ENCODE measurements around the gene RPA1. TPM values are rescaled to one million over a fixed set of nuclear protein-coding genes. Genes with fewer than 3 reads are reported as not detected.

The RPA1 gene
- total RNA-seq, 4 donors from 2014 or later: 15.9 to 108 (median 41.5) TPM

DNA sequence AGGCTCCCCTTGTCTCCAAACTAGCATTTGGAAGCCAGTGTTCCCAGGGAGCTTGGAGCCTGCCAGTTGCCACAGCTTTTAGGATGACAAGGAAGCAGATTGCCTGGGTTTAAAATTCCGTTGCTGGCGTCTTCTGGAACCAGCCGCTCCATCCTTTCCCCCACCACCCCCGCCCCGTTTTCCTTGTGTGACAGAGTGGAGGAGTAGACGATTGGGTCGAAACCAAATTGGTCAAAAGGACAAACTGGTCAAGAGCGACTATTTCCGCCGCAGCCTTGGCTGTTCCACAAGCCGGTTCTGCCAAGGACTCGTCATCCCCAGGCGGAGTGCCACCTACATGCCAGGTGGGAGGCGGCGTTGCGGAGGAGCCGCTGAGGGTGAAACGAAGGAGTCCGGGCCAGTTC is 91.1 kb downstream of the RPA1 start:
- DNase-seq: no peak
- H3K4me1 ChIP-seq: no peaks in the 10 kb centered on the region
- H3K27ac ChIP-seq: no peak overlapping the region
- H3K36me3 ChIP-seq: no peaks in the 10 kb centered on the region
- no peaks in the 10 kb centered on the region for H3K9me3 ChIP-seq
- no peak overlapping the region for H3K4me3 ChIP-seq
- H3K27me3 ChIP-seq: no peaks in the 10 kb centered on the region
- intact Hi-C loops (cut with DNase I; ENCODE audit: low total_unique reads): no loop called here
- no peak for TF ChIP-seq POLR2A (IDR thresholded peaks at IDR 0.05)
- TF ChIP-seq, protein P1, sequence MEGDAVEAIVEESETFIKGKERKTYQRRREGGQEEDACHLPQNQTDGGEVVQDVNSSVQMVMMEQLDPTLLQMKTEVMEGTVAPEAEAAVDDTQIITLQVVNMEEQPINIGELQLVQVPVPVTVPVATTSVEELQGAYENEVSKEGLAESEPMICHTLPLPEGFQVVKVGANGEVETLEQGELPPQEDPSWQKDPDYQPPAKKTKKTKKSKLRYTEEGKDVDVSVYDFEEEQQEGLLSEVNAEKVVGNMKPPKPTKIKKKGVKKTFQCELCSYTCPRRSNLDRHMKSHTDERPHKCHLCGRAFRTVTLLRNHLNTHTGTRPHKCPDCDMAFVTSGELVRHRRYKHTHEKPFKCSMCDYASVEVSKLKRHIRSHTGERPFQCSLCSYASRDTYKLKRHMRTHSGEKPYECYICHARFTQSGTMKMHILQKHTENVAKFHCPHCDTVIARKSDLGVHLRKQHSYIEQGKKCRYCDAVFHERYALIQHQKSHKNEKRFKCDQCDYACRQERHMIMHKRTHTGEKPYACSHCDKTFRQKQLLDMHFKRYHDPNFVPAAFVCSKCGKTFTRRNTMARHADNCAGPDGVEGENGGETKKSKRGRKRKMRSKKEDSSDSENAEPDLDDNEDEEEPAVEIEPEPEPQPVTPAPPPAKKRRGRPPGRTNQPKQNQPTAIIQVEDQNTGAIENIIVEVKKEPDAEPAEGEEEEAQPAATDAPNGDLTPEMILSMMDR (IDR thresholded peaks at IDR 0.05): no peak

GRCh38 chr17:1928976-1929375 is 99.2 kb downstream of the RPA1 start:
- intact Hi-C loops (cut with DNase I; ENCODE audit: low total_unique reads): no loop called here
- H3K4me3 ChIP-seq: no peak overlapping the region
- H3K4me1 ChIP-seq: no peaks in the 10 kb centered on the region
- no peaks in the 10 kb centered on the region for H3K27me3 ChIP-seq
- H3K9me3 ChIP-seq: no peaks in the 10 kb centered on the region
- H3K27ac ChIP-seq: no peak overlapping the region
- TF ChIP-seq, protein P1 (IDR thresholded peaks at IDR 0.05): no peak
- no peak for TF ChIP-seq POLR2A (IDR thresholded peaks at IDR 0.05)
- DNase-seq: no peak
- H3K36me3 ChIP-seq: no peaks in the 10 kb centered on the region

GRCh38 chr17:1930337-1930645 is 100.5 kb downstream of the RPA1 start:
- no peaks in the 10 kb centered on the region for H3K4me1 ChIP-seq
- H3K36me3 ChIP-seq: no peaks in the 10 kb centered on the region
- H3K9me3 ChIP-seq: no peaks in the 10 kb centered on the region
- H3K27me3 ChIP-seq: no peaks in the 10 kb centered on the region
- no peak for TF ChIP-seq POLR2A (IDR thresholded peaks at IDR 0.05)
- TF ChIP-seq, protein P1 (IDR thresholded peaks at IDR 0.05): no peak
- intact Hi-C loops (cut with DNase I; ENCODE audit: low total_unique reads): no loop called here
- no peak overlapping the region for H3K27ac ChIP-seq
- no peak overlapping the region for H3K4me3 ChIP-seq
- DNase-seq: no peak

DNA sequence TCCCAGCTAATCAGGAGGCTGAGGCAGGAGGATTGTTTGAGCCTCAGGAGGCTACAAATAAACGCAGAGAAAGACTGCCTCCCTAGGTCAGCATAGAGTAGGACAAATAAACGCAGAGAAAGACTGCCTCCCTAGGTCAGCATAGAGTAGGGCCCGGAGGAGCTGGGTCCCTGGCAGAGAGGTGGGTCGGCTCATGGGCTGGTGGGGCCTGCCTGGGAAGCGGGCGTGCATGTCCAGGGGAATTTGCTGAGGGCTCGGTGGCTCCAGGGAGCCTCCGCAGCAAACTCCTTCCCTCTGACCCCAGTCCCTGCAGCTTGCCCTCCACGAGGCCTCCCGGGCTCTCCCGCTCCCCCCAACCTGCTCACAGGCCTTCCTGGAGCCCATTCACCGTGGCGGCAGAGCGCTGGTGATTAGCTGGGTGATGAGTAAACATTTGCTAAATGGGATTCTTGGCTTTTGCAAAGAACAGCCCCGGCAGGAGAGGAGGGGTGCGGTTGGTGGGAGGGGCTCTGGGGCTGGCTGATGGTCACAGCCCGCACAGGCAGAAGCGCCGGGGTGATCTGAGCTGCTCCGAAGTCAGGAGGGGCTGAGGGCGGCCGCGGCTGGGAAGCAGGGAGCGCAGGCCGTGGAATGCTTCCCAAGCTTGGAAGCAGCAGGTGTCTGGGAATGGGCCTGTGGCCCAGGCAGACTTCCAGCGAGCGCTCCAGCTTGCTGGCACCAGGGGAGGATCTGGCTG is 102.2 kb downstream of the RPA1 start:
- no peak overlapping the region for H3K27ac ChIP-seq
- no peaks in the 10 kb centered on the region for H3K36me3 ChIP-seq
- TF ChIP-seq, protein P1 (IDR thresholded peaks at IDR 0.05): no peak
- TF ChIP-seq POLR2A (IDR thresholded peaks at IDR 0.05): no peak
- H3K27me3 ChIP-seq: no peaks in the 10 kb centered on the region
- intact Hi-C loops (cut with DNase I; ENCODE audit: low total_unique reads): no loop called here
- DNase-seq: no peak
- H3K4me1 ChIP-seq: no peaks in the 10 kb centered on the region
- no peak overlapping the region for H3K4me3 ChIP-seq
- no peaks in the 10 kb centered on the region for H3K9me3 ChIP-seq

GRCh38 chr17:1933875-1934715 is 104.3 kb downstream of the RPA1 start:
- Histone ChIP-seq H3K27ac (no peak overlapping the region), H3K4me3 (no peak overlapping the region), H3K27me3 (no peaks in the 10 kb centered on the region), H3K4me1 (no peaks in the 10 kb centered on the region), H3K36me3 (no peaks in the 10 kb centered on the region), H3K9me3 (no peaks in the 10 kb centered on the region)
- DNase-seq: no peak
- no peak for TF ChIP-seq POLR2A (IDR thresholded peaks at IDR 0.05)
- TF ChIP-seq, protein P1 (IDR thresholded peaks at IDR 0.05): no peak
- intact Hi-C loops (cut with DNase I; ENCODE audit: low total_unique reads): no loop called here

All from uterus (tissue), 4 donors.